ENCODE results near the gene TRIM75.
"Not testable (repeated sequence)": the region's sequence is repeated elsewhere in the genome, so short reads cannot be mapped to it uniquely, and the experiment has no call there.

The TRIM75 gene

DNA sequence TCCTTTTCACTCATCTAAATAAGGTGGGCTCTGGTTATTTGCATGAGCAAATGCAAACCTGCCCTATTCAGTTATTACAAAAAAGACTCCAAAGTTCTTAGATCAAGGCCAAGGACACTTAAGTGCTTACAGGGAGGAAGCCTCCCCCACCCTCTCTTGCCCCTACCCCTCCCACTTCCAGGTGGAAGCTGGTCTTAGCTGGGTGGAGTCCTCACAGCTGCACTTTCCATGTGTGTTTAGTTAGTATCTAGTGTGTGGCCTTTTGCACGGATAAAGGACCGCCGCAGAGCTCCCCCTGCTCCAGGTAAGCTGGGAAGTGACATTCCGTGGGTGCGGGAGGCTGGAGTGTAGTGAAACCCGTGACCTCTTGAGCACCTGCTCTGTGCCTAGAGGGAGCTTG lies at the start of gene TRIM75:
Gene TRIM75, plus strand, starts transcription at position 222 of the 400 bp plus-strand sequence. CDS start 5,282 bp downstream, outside the sequence.
- no peak for DNase-seq (ENCODE audit: low read depth)

- DNase-seq (ENCODE audit: low read depth), result no peak
Observed at GRCh38 chr4:165005352-165005925, 48.2 kb upstream of the TRIM75 start.

DNA sequence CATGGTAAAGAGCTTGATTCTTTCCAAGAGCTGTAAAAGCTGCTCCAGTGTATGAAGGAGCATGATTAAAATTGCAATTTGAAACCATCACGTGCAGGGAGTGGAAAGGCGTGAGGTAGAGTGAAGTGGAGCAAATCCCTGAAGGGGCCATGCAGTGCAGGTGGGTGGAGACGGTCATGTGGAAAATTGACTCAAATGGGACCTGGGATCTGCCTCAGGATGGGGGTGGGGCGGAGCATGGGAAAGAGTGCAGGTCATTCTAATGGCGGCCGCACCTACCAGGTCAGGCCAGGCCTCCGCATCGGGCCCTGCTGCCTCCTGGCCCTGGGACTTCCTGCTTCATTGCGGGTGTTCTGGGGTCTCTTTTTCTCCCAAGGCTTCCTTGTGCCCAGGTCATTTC lies 47.2 kb upstream of the TRIM75 start:
- DNase-seq (ENCODE audit: low read depth), result no peak

GRCh38 chr4:165006886-165007285 lies 46.8 kb upstream of the TRIM75 start:
- DNase-seq (ENCODE audit: low read depth), result no peak

DNA sequence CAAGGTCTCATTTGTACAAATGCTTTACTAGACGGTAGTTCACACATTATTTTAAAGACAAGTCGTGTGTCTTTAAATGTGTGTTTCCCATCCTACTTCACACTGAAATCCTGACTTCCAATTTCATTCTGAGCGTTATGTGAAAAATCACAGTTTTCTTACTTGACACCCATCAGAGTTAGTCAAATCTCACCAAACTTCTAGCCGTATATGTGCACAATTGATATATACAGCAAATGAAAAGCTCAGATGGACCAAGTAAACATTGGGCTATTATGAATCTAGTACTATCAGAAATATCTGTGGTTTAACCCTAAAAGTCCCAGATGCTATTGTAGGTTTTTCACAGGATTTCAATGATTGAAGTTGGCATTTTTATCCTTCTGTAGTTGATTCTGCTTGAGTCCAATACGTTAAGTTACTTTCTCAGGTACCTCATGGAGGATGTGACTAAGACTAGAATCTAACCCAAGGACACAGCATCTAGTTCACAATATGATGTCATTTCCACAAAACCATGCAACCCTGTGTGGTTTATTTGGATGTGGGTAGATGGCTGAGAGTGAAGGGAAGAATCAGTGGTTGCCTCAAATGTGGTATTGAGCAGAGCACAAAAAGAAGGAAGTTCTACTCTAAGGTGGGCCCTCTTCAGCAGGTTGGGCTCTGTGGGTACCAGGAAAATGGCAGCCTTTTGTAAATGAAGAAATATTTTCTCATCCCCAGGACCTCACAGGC lies 44.0 kb upstream of the TRIM75 start:
- no peak for DNase-seq (ENCODE audit: low read depth)

DNA sequence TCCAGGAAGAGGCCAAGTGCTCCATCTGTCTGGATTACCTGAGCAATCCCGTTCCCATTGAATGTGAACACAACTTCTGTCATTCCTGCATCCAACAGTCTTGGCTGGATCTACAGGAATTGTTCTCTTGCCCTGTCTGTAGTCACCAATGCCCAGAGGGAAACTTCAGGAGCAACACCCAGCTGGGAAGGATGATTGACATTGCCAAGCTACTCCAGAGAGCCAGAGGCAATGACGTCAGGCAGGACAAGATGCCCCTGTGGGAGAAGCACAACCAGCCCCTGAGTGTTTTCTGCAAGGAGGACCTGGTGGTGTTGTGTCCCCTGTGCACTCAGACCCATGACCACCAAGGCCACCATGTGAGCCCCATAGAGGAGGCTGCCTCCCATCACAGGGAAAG lies 43.2 kb upstream of the TRIM75 start:
- no peak for DNase-seq (ENCODE audit: low read depth)

DNA sequence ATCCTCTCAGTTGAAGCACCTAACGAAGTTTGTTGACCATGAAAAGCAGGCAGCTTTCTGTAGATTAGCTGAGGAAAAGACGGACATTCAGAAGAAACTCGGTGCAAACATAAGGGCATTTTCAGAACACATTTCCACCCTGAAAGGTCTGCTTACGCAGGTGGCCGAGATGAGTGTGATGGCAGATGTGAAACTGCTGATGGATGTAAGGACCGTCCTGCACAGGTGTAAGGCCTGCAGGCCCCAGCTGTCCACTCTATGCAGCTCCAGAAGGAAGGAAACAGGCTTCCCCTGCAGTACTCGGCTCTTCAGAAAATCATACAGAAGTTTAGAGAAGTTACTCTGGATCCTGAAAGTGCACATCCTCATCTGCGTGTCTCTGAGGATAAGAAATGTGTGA lies 42.7 kb upstream of the TRIM75 start:
- DNase-seq (ENCODE audit: low read depth), result no peak

- DNase-seq (ENCODE audit: low read depth), result no peak
Observed at GRCh38 chr4:165011403-165011802, 42.3 kb upstream of the TRIM75 start.

DNA sequence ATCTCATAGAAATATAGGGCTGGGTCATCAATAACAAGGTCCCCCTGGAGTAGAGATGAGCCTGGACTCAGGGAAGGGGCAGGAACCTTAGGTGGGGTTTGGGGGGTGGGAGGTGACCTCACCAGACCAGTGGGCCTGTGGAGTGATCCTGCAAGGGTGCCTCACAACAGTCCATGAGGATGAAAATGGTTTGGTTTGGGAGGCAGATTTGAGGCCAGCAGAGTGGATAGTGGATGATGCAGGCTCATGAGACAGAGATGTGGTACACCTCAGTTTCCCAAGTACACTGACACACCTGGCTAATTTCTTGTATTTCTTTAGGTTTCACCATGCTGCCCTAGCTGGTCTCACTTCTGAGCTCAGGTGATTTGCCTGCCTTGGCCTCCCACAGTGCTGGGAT lies 40.0 kb upstream of the TRIM75 start:
- DNase-seq (ENCODE audit: low read depth), result no peak

DNA sequence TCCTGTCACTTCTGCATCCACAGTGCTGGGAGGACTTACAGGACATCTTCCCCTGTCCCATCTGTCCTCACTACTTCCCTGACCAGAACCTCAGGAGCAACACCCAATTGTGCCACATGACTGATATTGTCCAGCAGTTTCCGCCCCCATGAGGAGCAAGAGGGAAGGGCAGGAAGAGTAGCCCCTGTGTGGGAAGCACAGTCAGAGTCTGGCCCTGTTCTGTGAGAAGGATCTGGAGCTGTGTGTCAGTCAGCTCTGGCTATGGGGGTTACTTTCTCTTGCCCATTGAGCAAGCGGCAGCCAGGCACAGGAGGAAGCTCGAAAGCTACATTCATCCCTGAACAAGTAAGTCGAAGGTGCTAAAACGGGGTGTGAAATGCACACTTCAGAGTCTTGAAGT lies 36.7 kb upstream of the TRIM75 start:
- no peak for DNase-seq (ENCODE audit: low read depth)

GRCh38 chr4:165019995-165020394 lies 33.7 kb upstream of the TRIM75 start:
- not testable (repeated sequence) for DNase-seq (ENCODE audit: low read depth)

DNA sequence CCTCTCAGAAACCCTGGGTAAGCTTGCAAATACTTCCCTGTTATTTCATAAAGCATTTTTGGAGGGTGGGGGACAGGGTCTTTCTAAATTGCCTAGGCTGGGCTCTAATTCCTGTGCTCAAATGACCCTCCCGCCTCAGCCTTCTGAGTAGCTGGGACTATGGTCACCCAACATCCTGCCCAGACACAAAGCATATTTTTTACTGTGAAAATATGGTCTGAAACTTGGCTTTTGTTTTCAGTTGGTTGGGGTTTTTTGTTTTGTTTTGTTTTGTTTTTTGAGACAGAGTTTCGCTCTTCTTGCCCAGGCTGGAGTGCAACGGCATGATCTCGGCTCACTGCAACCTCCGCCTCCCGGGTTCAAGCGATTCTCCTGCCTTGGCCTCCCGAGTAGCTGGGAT lies 27.9 kb upstream of the TRIM75 start:
- DNase-seq (ENCODE audit: low read depth), result not testable (repeated sequence)

GRCh38 chr4:165027762-165028402 lies 25.8 kb upstream of the TRIM75 start:
- DNase-seq (ENCODE audit: low read depth), result no peak

DNA sequence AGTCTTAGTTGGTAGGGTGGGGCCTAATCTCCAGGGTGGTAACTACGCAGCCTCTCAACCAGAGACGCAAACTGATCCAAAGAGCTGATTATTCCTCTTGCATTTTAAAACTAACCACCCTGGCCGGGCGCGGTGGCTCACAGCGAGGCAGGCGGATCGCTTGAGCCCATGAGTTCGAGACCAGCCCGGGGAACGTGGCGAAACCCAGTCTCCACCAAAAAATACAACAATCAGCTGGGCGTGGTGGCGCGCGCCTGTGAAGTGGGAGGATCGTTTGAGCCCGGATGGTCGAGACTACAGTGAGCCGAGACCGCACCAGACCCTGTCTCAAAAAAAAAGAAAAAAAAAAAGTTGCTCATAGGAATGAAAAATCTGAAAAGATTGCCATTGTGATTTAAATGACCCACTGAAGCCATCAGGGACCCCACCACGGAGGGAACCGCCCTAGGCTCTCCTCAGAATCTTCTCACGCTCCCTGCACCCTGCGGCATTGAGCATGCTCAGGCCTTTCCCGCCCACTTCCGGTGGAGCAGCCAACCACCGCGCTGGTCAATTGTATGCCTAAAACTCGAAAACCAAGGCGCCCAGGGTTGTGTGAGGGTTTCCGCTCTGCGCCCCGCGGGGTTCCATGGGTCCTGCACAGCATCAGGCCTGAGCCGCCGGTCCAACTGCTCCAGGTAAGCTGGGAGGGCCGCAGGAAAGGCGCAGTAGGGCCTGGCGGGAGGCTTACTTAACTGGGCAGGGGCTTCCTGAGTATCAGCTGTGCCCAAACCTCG lies 22.0 kb upstream of the TRIM75 start, which contains the start of gene TRIM60:
Gene TRIM60, plus strand, starts transcription at position 564 of the 776 bp plus-strand sequence. CDS start 8,074 bp downstream, outside the sequence.
- no peak for DNase-seq (ENCODE audit: low read depth)

GRCh38 chr4:165048170-165048569 lies 5.5 kb upstream of the TRIM75 start:
- no peak for DNase-seq (ENCODE audit: low read depth)

- DNase-seq (ENCODE audit: low read depth), result no peak
Observed at GRCh38 chr4:165052627-165053026, 1.0 kb upstream of the TRIM75 start.

- no peak for DNase-seq (ENCODE audit: low read depth)
Observed at GRCh38 chr4:165055601-165056000, 1.9 kb downstream of the TRIM75 start.

DNA sequence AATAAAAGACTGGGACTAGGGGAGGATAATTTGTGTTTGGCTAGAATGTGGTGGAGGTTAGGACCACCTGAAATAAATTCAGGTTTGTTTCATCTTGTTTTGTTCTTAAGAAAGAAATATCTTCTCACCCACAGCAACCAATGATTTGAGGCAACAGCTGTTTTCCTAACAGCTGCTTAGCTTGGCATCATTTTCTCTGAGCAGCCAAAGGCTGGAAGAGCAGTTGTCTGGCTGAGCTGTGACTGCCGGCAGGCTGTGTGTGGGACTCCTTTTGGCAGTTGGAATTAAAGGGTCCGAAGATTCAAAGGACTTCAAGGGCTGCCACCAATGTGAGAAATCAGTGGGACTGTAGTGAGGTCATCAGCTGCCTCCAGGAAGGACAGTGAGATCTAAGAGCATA lies 5.0 kb downstream of the TRIM75 start:
- DNase-seq (ENCODE audit: low read depth), result no peak

DNA sequence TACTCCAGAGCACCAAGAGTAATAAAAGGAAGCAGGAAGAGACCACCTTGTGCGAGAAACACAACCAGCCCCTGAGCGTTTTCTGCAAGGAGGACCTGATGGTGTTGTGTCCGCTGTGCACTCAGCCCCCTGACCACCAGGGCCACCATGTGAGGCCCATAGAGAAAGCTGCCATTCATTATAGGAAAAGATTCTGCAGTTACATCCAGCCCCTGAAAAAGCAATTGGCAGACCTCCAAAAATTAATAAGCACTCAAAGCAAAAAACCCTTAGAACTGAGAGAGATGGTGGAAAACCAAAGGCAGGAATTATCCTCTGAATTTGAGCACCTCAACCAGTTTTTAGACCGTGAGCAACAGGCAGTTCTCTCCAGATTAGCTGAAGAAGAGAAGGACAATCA lies 5.7 kb downstream of the TRIM75 start:
- DNase-seq (ENCODE audit: low read depth), result no peak

GRCh38 chr4:165060938-165061337 lies 7.3 kb downstream of the TRIM75 start:
- DNase-seq (ENCODE audit: low read depth), result no peak

DNA sequence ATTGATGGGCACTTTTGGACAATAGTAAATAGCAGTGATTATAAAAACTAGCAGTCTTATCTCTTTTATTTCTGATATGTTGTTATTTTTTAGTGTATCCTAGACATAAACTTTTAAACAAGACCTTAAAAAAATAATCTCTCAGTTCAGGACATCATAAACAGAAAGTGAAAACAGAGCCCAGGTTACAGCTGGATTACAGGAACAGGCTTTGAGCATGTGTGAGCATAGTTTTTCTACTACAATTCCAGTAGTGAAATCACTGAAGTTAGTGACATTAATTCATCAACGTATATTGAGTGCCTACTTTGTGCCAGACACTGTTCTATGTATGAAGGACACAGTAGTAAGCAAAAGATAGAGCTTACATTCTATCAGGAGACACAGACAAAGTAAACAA lies 16.9 kb downstream of the TRIM75 start:
- no peak for DNase-seq (ENCODE audit: low read depth)

DNA sequence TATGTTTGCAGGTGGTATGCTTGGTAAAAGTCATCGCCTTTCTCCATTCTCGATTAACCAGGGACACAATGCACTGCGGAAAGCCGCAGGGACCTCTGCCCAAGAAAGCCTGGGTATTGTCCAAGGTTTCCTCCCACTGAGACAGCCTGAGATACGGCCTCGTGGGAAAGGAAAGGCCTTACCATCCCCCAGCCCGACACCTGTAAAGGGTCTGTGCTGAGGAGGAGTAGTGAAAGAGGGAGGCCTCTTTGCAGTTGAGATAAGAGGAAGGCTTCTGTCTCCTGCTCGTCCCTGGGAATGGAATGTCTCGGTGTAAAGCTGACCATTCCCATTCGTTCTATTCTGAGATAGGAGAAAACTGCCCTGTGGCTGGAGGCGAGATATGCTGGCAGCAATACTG lies 19.7 kb downstream of the TRIM75 start:
- DNase-seq (ENCODE audit: low read depth), result not testable (repeated sequence)

Data from activated T-helper 9 cell treated with anti-CD3 and anti-CD28 coated beads, Interleukin-2, amount 50 U/mL, for 16 hours (primary cell).